ENCODE results near the gene ARHGAP44. TPM values are rescaled to one million over a fixed set of nuclear protein-coding genes. Genes with fewer than 3 reads are reported as not detected.

Gene ARHGAP44
- total and polyA plus RNA-seq, 2 donors (not counting 1 experiment from before 2014, with no cell fraction given), result 0.78 to 11.6 TPM

DNA sequence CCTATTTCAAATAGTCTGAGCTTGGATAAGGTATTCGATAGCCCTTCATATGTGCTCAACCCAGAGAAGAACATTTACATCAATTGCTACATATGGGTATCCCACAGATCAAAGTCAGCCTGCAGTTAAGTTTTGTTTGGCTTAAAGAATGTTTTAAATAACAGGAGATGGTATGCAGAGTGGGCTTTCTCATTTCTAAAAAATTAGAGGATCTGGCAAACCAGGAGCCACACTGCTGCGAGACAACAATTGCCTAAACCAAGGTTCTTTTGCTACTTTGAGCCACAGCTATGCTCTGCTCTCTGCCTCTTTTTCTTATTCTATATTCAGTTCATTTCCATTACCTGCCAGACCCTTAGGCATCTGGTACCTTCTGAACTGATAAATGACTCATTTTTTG lies 30.2 kb upstream of the ARHGAP44 start:
- H3K27me3 ChIP-seq (replicated peaks in 1 of 4; ENCODE audit: control extremely low read depth in 1 of 4, control insufficient read depth in 3 of 4, insufficient read depth in 4 of 4, low read length in 3 of 4), result no peaks in the 10 kb centered on the region
- H3K79me2 ChIP-seq (ENCODE audit: control insufficient read depth, insufficient read depth, low read length), result no peaks in the 10 kb centered on the region
- no peak for DNase-seq
- H3K4me3 ChIP-seq (ENCODE audit: control extremely low read depth in 1 of 5, extremely low read depth in 1 of 5, insufficient read depth in 1 of 5, low read depth in 2 of 5, low read length in 4 of 5), result no peak overlapping the region
- intact Hi-C loops (cut with micrococcal nuclease), result no loop called here
- 80% methylated on average over 1 of the region's 2 CpGs for WGBS (ENCODE audit: insufficient coverage)
- H2AFZ ChIP-seq (ENCODE audit: insufficient read depth, low read depth, low read length, poor library complexity, severe bottlenecking), result no peak overlapping the region
- no peaks in the 10 kb centered on the region for H4K20me1 ChIP-seq (ENCODE audit: control insufficient read depth, insufficient read depth, low read length, poor library complexity, severe bottlenecking)
- Mint-ChIP-seq H3K9me3 (ENCODE audit: insufficient read depth) (no peaks in the 10 kb centered on the region), H3K4me3 (no peak overlapping the region), H3K27me3 (peaks cover 3% of the 10 kb centered on the region), H3K27ac (no peak overlapping the region), H3K4me1 (no peaks in the 10 kb centered on the region)
- TF ChIP-seq EZH2 (IDR thresholded peaks at IDR 0.05; ENCODE audit: borderline replicate concordance, insufficient read depth, low read depth, low read length, poor library complexity, severe bottlenecking), result no peak
- TF ChIP-seq, protein P1, sequence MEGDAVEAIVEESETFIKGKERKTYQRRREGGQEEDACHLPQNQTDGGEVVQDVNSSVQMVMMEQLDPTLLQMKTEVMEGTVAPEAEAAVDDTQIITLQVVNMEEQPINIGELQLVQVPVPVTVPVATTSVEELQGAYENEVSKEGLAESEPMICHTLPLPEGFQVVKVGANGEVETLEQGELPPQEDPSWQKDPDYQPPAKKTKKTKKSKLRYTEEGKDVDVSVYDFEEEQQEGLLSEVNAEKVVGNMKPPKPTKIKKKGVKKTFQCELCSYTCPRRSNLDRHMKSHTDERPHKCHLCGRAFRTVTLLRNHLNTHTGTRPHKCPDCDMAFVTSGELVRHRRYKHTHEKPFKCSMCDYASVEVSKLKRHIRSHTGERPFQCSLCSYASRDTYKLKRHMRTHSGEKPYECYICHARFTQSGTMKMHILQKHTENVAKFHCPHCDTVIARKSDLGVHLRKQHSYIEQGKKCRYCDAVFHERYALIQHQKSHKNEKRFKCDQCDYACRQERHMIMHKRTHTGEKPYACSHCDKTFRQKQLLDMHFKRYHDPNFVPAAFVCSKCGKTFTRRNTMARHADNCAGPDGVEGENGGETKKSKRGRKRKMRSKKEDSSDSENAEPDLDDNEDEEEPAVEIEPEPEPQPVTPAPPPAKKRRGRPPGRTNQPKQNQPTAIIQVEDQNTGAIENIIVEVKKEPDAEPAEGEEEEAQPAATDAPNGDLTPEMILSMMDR (IDR thresholded peaks at IDR 0.05), result no peak
- H3K4me1 ChIP-seq (ENCODE audit: control insufficient read depth in 2 of 2, insufficient read depth in 2 of 2, low read length in 2 of 2), result no peaks in the 10 kb centered on the region
- ChIA-PET CTCF (no interaction called here), POLR2A (no interaction called here)
- H3K9ac ChIP-seq (ENCODE audit: low read length), result no peak overlapping the region
- no peaks in the 10 kb centered on the region for H3K9me3 ChIP-seq (ENCODE audit: control extremely low read depth in 1 of 3, control insufficient read depth in 2 of 3, insufficient read depth in 1 of 3, low read length in 2 of 3)
- no peak overlapping the region for H3K4me2 ChIP-seq (replicated peaks; ENCODE audit: low read depth, low read length, poor library complexity, severe bottlenecking)
- no peak for ATAC-seq (ENCODE audit: low read depth)
- no peaks in the 10 kb centered on the region for H3K36me3 ChIP-seq (replicated peaks in 1 of 2; ENCODE audit: control extremely low read depth in 1 of 2, control insufficient read depth in 1 of 2, extremely low read depth in 1 of 2, insufficient read depth in 2 of 2, low read length in 1 of 2)
- no peak overlapping the region for H3K27ac ChIP-seq (ENCODE audit: low read length in 2 of 2)

DNA sequence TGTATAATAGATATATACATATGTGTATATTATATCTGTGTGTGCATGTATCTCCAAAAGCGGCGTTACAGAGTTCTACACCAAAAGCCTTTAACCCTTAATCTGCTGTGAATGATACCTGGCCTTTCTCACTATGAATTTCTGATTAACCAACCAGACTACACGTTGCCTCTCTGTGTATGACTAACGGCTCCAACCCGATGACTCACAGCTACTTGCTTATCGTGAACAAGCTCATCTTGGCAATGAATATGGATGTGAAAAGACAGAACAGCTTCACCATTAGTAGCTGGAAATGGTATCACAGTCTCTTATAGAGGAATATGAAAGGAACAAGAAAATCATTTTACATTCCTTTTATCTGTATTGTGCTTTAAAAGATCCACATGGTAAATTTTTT lies 23.8 kb upstream of the ARHGAP44 start:
- H3K27ac ChIP-seq (ENCODE audit: low read length in 2 of 2), result no peak overlapping the region

More for the DNA sequence above, 23.8 kb upstream of the ARHGAP44 start:
- H3K4me1 ChIP-seq (ENCODE audit: control insufficient read depth in 2 of 2, insufficient read depth in 2 of 2, low read length in 2 of 2), result no peaks in the 10 kb centered on the region
- H4K20me1 ChIP-seq (ENCODE audit: control insufficient read depth, insufficient read depth, low read length, poor library complexity, severe bottlenecking), result no peaks in the 10 kb centered on the region
- DNase-seq (no peak), ATAC-seq (ENCODE audit: low read depth) (no peak)
- ChIA-PET POLR2A (no interaction called here), CTCF (no interaction called here)
- no peaks in the 10 kb centered on the region for H3K9me3 ChIP-seq (ENCODE audit: control extremely low read depth in 1 of 3, control insufficient read depth in 2 of 3, insufficient read depth in 1 of 3, low read length in 2 of 3)
- H3K36me3 ChIP-seq (replicated peaks in 1 of 2; ENCODE audit: control extremely low read depth in 1 of 2, control insufficient read depth in 1 of 2, extremely low read depth in 1 of 2, insufficient read depth in 2 of 2, low read length in 1 of 2), result no peaks in the 10 kb centered on the region
- no peak overlapping the region for H3K27ac Mint-ChIP-seq
- H3K27me3 ChIP-seq (replicated peaks in 1 of 4; ENCODE audit: control extremely low read depth in 1 of 4, control insufficient read depth in 3 of 4, insufficient read depth in 4 of 4, low read length in 3 of 4), result peaks cover 0 to 4% (median 0%) of the 10 kb centered on the region in 4 experiments
- whole genome bisulfite sequencing (ENCODE audit: insufficient coverage), result no CpG with 5 or more reads among the region's 6 CpGs
- peaks cover 8% of the 10 kb centered on the region for H3K27me3 Mint-ChIP-seq
- TF ChIP-seq, protein P1 (IDR thresholded peaks at IDR 0.05), result no peak
- no peak for TF ChIP-seq EZH2 (IDR thresholded peaks at IDR 0.05; ENCODE audit: borderline replicate concordance, insufficient read depth, low read depth, low read length, poor library complexity, severe bottlenecking)
- intact Hi-C loops (cut with micrococcal nuclease), result no loop called here
- no peak overlapping the region for H3K4me2 ChIP-seq (replicated peaks; ENCODE audit: low read depth, low read length, poor library complexity, severe bottlenecking)
- no peak overlapping the region for H3K9ac ChIP-seq (ENCODE audit: low read length)
- H3K4me1 Mint-ChIP-seq, result no peaks in the 10 kb centered on the region
- no peaks in the 10 kb centered on the region for H3K79me2 ChIP-seq (ENCODE audit: control insufficient read depth, insufficient read depth, low read length)
- no peak overlapping the region for H3K4me3 Mint-ChIP-seq
- H2AFZ ChIP-seq (ENCODE audit: insufficient read depth, low read depth, low read length, poor library complexity, severe bottlenecking), result no peak overlapping the region
- no peaks in the 10 kb centered on the region for H3K9me3 Mint-ChIP-seq (ENCODE audit: insufficient read depth)
- H3K4me3 ChIP-seq (ENCODE audit: control extremely low read depth in 1 of 5, extremely low read depth in 1 of 5, insufficient read depth in 1 of 5, low read depth in 2 of 5, low read length in 4 of 5), result no peak overlapping the region

All from B cell (primary cell).